ENCODE measurements around the gene THAP3.
"Not testable (repeated sequence)": the region's sequence is repeated elsewhere in the genome, so short reads cannot be mapped to it uniquely, and the experiment has no call there.

THAP3 gene

GRCh38 chr1:6591644-6592043 is 33.0 kb upstream of the THAP3 start:
- DNase-seq, result no peak

- DNase-seq, result no peak
Measured at GRCh38 chr1:6592441-6592840, 32.2 kb upstream of the THAP3 start.

GRCh38 chr1:6592865-6593593 is 31.6 kb upstream of the THAP3 start:
- DNase-seq, result no peak

- DNase-seq, result no peak
Measured at GRCh38 chr1:6593810-6594209, 30.9 kb upstream of the THAP3 start.

GRCh38 chr1:6594977-6595740 is 29.5 kb upstream of the THAP3 start:
- no peak for DNase-seq

- DNase-seq, result no peak
Measured at GRCh38 chr1:6596351-6596750, 28.3 kb upstream of the THAP3 start.

GRCh38 chr1:6596886-6597776 is 27.5 kb upstream of the THAP3 start:
- DNase-seq, result no peak

- no peak for DNase-seq
Measured at GRCh38 chr1:6597777-6598131, 26.9 kb upstream of the THAP3 start.

GRCh38 chr1:6599141-6599975 is 25.3 kb upstream of the THAP3 start:
- no peak for DNase-seq

GRCh38 chr1:6599991-6600390 is 24.7 kb upstream of the THAP3 start:
- not testable (repeated sequence) for DNase-seq

- no peak for DNase-seq
Measured at GRCh38 chr1:6600410-6601048, 24.1 kb upstream of the THAP3 start.

- peak; percentile 71 for DNase-seq
Measured at GRCh38 chr1:6601049-6601922, 23.4 kb upstream of the THAP3 start.

GRCh38 chr1:6601923-6602668 is 22.6 kb upstream of the THAP3 start:
- DNase-seq, result no peak

- DNase-seq, result peak; percentile 76
Measured at GRCh38 chr1:6602669-6603237, 21.9 kb upstream of the THAP3 start, which contains the start of gene KLHL21. Gene KLHL21 (minus strand): TSS chr1:6602869. CDS start chr1:6602817, 52 bp downstream.

GRCh38 chr1:6603238-6603914 is 21.3 kb upstream of the THAP3 start:
- DNase-seq, result no peak

- DNase-seq, result no peak
Measured at GRCh38 chr1:6603915-6604558, 20.6 kb upstream of the THAP3 start.

GRCh38 chr1:6612641-6613360 is 11.9 kb upstream of the THAP3 start:
- DNase-seq, result no peak

Measured in GOT3 (cell line).